Neural cell (in vitro differentiated cells): ENCODE data around the gene CCDC106. TPM values are rescaled to one million over a fixed set of nuclear protein-coding genes. Genes with fewer than 3 reads are reported as not detected.
A peak's percentile ranks its signal among the peaks of the same experiment; 100 is the strongest.

ENCODE experiments used
- H2AFZ ChIP-seq: fragments of 200-600, 300-800 bp; sonication (generic), shearing (Covaris generic); 2 replicates; pipeline ENCODE4 v1.6.0; 2014; ENCODE audit warnings: low read depth, mild to moderate bottlenecking, antibody characterized with exemption, low read length, moderate library complexity
- H3F3A ChIP-seq: fragments of 200-600 bp; shearing (Covaris generic); 2 replicates; pipeline ENCODE4 v1.6.1; 2016; ENCODE audit warnings: mild to moderate bottlenecking, moderate library complexity, mixed read lengths, antibody characterized with exemption, low read length; ENCODE audit not compliant: insufficient read depth, poor library complexity, severe bottlenecking
- H3K27ac ChIP-seq: fragments of 200-600, 300-800 bp; sonication (generic), shearing (Covaris generic); 2 replicates; pipeline ENCODE4 v1.5.1; 2014; ENCODE audit warnings: mild to moderate bottlenecking, low read length, moderate library complexity
- H3K27me3 ChIP-seq: fragments of 300-800, 200-600 bp; sonication (generic), shearing (Covaris generic); 2 replicates; pipeline ENCODE4 v1.6.0; 2014; ENCODE audit warnings: mild to moderate bottlenecking, low read depth, low read length, moderate library complexity; ENCODE audit not compliant: insufficient read depth
- H3K36me3 ChIP-seq: fragments of 300-800, 200-600 bp; sonication (generic), shearing (Covaris generic); 2 replicates; pipeline ENCODE4 v1.5.1; 2014; ENCODE audit warnings: mild to moderate bottlenecking, antibody characterized with exemption, low read length, moderate library complexity; ENCODE audit not compliant: insufficient read depth
- H3K4me2 ChIP-seq: fragments of 300-800, 200-600 bp; sonication (generic), shearing (Covaris generic); 2 replicates; pipeline ENCODE4 v1.6.0; 2014; ENCODE audit warnings: mild to moderate bottlenecking, low read length
- H3K4me3 ChIP-seq: fragments of 300-800, 200-600 bp; sonication (generic), shearing (Covaris generic); 2 replicates; pipeline ENCODE4 v1.5.1; 2014; ENCODE audit warnings: mild to moderate bottlenecking, low read length, moderate library complexity
- H3K79me2 ChIP-seq: fragments of 200-600 bp; shearing (Covaris generic); replicated peaks from 2 replicates; pipeline ENCODE4 v1.6.0; 2014; ENCODE audit warnings: mild to moderate bottlenecking, low read length, moderate library complexity; ENCODE audit not compliant: insufficient read depth
- H3K9ac ChIP-seq: fragments of 300-800, 200-600 bp; sonication (generic), shearing (Covaris generic); 2 replicates; pipeline ENCODE4 v1.6.1; 2016; ENCODE audit warnings: mild to moderate bottlenecking, low read length, mixed read lengths
- H3K9me2 ChIP-seq: fragments of 200-600 bp; shearing (Covaris generic); 2 replicates; pipeline ENCODE4 v1.6.1; 2016; ENCODE audit warnings: mild to moderate bottlenecking, low read length, mixed read lengths; ENCODE audit not compliant: insufficient read depth
- H3K9me3 ChIP-seq: fragments of 200-600, 300-800 bp; sonication (generic), shearing (Covaris generic); 2 replicates; pipeline ENCODE4 v1.6.1; 2016; ENCODE audit warnings: mild to moderate bottlenecking, mixed run types, low read length, moderate library complexity, mixed read lengths
- H4K20me1 ChIP-seq: fragments of 200-600 bp; shearing (Covaris generic); 2 replicates; pipeline ENCODE4 v1.6.1; 2016; ENCODE audit warnings: mild to moderate bottlenecking, mixed run types; ENCODE audit not compliant: insufficient read depth
- EP300 ChIP-seq: fragments of 450-650 bp; conservative IDR thresholded peaks from 2 replicates; pipeline ENCODE4 v1.6.1; 2014; ENCODE audit warnings: antibody characterized with exemption, mild to moderate bottlenecking, moderate library complexity; ENCODE audit not compliant: poor library complexity, severe bottlenecking
- EZH2 ChIP-seq: fragments of 200-600, 300-800 bp; shearing (Covaris generic), sonication (generic); IDR thresholded peaks from 2 replicates; pipeline ENCODE4 v1.6.1; 2014; ENCODE audit warnings: antibody characterized with exemption, low read length, borderline replicate concordance, mild to moderate bottlenecking; ENCODE audit not compliant: insufficient read depth, poor library complexity, severe bottlenecking
- POLR2AphosphoS5 ChIP-seq: IDR thresholded peaks from 2 replicates; pipeline ENCODE4 v1.6.1; 2012
- RAD21 ChIP-seq: fragments of 450-650 bp; conservative IDR thresholded peaks from 2 replicates; pipeline ENCODE4 v1.6.1; 2014; ENCODE audit warnings: antibody characterized with exemption, mild to moderate bottlenecking, moderate library complexity
- REST ChIP-seq: IDR thresholded peaks from 2 replicates; pipeline ENCODE4 v1.6.1; 2012; ENCODE audit warnings: borderline replicate concordance
- SMC3 ChIP-seq: fragments of 450-650 bp; conservative IDR thresholded peaks from 2 replicates; pipeline ENCODE4 v1.6.1; 2014; ENCODE audit warnings: antibody characterized with exemption, mild to moderate bottlenecking, moderate library complexity; ENCODE audit not compliant: poor library complexity
- polyA plus RNA-seq: library from polyadenylated mRNA; depleted of rRNA; stranded (reverse); fragments of >200 nt; gene quantifications from 2 replicates; pipeline ENCODE4 v1.2.3, GENCODE V29; 2014
- TF ChIP-seq, protein P1 (sequence below): fragments of 450-650 bp; IDR thresholded peaks from 2 replicates; pipeline ENCODE4 v1.5.1; 2014; ENCODE audit warnings: antibody characterized with exemption, mild to moderate bottlenecking, moderate library complexity; ENCODE audit not compliant: poor library complexity, severe bottlenecking

The CCDC106 gene
- polyA plus RNA-seq, 1 donor from 2014 or later = 33.8 TPM

- H3K27ac ChIP-seq = peak overlapping the region; percentile 76
These were observed 902 bp upstream of the CCDC106 start for GRCh38 chr19:55646889-55647731.

DNA sequence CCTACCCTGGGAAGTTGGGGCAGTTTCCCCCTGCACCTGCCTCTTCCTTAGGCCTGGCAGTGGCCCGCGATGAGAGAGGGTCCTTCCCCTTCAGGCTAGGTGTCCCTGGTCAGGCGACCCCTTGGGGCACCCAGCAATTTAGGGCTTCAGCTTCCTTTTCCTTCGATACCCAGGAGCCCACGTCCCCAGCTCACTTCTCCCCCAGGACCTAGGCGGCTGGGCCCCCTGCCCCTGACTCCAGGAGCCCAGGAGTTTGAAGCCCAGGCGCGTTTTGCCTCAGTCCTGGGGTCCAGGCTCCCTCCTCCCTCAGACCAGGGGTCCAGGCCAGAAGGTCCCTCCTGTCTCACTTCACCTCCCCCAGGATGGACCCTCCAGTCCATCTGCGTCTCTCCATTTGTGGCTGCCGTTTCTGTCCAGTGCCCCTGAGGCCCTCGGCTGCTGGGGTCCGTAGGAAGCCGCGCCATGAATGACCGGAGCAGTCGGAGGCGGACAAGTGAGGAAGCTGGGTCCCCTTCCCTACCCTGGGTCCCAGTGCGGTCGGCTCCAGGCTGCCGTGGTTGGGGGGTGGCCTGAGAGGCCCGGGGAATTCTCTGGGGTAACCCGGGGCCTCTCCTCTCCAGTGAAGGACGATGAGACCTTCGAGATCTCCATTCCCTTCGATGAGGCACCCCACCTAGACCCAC, 714 bp downstream of the CCDC106 start:
- Histone ChIP-seq H3K36me3 (no peaks in the 10 kb centered on the region), H3K9me2 (no peaks in the 10 kb centered on the region), H3K9me3 (no peaks in the 10 kb centered on the region), H3K4me3 (peak overlapping the region; percentile 94), H3K4me2 (peak overlapping the region; percentile 92), H2AFZ (no peak overlapping the region), H3K9ac (peak overlapping the region; percentile 89), H4K20me1 (no peaks in the 10 kb centered on the region), H3K79me2 (peaks cover 13% of the 10 kb centered on the region), H3K27ac (peak overlapping the region; percentile 76), H3F3A (no peaks in the 10 kb centered on the region), H3K27me3 (no peaks in the 10 kb centered on the region)
- TF ChIP-seq EZH2 = no peak
- TF ChIP-seq POLR2AphosphoS5 = no peak
- TF ChIP-seq, protein P1, sequence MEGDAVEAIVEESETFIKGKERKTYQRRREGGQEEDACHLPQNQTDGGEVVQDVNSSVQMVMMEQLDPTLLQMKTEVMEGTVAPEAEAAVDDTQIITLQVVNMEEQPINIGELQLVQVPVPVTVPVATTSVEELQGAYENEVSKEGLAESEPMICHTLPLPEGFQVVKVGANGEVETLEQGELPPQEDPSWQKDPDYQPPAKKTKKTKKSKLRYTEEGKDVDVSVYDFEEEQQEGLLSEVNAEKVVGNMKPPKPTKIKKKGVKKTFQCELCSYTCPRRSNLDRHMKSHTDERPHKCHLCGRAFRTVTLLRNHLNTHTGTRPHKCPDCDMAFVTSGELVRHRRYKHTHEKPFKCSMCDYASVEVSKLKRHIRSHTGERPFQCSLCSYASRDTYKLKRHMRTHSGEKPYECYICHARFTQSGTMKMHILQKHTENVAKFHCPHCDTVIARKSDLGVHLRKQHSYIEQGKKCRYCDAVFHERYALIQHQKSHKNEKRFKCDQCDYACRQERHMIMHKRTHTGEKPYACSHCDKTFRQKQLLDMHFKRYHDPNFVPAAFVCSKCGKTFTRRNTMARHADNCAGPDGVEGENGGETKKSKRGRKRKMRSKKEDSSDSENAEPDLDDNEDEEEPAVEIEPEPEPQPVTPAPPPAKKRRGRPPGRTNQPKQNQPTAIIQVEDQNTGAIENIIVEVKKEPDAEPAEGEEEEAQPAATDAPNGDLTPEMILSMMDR = no peak
- no peak for TF ChIP-seq SMC3
- no peak for TF ChIP-seq RAD21
- TF ChIP-seq REST = no peak

More at GRCh38 chr19:55646889-55647731, 902 bp upstream of the CCDC106 start:
- peaks cover 21% of the 10 kb centered on the region for H3K79me2 ChIP-seq
- no peaks in the 10 kb centered on the region for H3K9me2 ChIP-seq
- no peaks in the 10 kb centered on the region for H3K36me3 ChIP-seq
- no peaks in the 10 kb centered on the region for H3K9me3 ChIP-seq
- no peaks in the 10 kb centered on the region for H3K27me3 ChIP-seq
- peak overlapping the region; percentile 75 for H3K4me2 ChIP-seq
- peak overlapping the region; percentile 89 for H3K9ac ChIP-seq
- peak overlapping the region; percentile 94 for H3K4me3 ChIP-seq
- H4K20me1 ChIP-seq = no peaks in the 10 kb centered on the region
- no peak for TF ChIP-seq EP300
- no peak for TF ChIP-seq POLR2AphosphoS5
- TF ChIP-seq REST = no peak
- TF ChIP-seq, protein P1 = no peak
- no peak for TF ChIP-seq EZH2
- H3F3A ChIP-seq = no peaks in the 10 kb centered on the region
- no peak overlapping the region for H2AFZ ChIP-seq
